Colon (tissue), 2 donors: ENCODE measurements around the gene PHF3.

ENCODE experiments used
- FAIRE-seq: peaks from 2 replicates; lab custom pipeline; 2012; peaks lifted over from hg19 to GRCh38; lab: Jason Lieb, UNC
- donor health status: control.
- donor health status: control.

Gene PHF3

DNA sequence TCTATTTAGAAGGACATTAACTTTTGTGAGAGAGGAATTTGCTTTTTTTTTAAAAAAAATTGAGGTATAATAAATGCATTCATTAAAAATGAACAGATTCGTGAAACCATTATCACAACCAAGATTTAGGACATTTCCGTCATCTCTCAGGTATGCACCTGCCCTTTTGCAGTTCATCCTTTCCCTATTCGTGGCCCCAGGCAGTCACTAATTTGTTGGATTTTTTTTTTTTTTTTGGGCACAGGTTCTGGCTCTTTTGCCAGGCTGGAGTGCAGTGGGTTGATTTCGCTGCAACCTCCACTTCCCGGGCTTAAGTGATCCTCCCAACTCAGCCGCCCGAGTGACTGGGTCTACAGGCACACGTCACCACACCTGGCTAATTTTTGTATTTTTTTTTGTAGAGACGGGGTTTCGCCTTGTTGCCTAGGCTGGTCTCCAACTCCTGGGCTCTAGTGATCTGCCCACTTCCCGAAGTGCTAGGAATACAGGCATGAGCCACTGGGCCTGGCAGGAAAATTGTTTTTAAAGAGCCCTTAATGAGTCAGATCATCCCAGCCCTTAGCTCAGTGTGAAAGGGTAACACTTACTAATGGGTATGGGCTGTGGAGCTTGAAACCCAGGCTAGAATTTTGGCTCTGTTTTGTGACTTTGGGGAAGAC is 9.2 kb downstream of the PHF3 start:
- no peak for FAIRE-seq

DNA sequence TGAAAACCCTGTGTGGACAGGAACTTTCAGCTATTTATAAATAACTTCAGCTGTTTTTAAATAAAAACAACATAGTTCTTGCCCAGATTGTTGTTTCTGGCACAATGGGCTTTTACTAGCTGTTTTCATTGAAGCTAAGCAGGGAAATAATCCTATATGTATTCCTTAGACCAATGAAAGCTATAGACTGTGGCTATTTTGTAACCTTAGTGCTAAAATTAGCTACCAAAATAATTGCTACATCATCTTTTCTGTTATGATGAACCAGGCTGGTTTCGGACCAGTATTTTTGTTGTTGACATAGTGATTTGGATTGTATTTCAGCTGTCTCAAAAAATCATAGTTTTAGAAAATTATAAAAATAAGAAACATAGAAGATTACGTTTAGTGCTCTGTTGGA is 13.7 kb downstream of the PHF3 start:
- no peak for FAIRE-seq

DNA sequence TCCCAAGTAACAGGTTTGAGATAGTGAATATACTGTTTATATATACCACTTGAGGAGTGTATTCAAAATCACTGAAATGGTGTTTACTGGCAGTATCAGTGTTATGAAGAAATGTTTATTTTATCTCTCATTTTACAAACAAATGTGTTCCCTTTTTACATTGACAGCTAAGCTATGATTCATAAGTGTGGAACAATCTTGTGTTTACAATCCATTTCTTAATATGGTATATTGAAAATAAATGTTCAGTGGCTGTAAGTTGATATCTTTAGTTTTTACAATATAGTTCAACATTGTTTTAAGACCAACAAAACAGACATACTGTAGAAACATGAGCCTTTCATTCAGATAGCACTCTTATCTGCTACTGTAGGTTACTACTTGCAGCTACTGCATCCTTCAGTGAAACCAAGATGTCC is 14.3 kb downstream of the PHF3 start:
- no peak for FAIRE-seq

DNA sequence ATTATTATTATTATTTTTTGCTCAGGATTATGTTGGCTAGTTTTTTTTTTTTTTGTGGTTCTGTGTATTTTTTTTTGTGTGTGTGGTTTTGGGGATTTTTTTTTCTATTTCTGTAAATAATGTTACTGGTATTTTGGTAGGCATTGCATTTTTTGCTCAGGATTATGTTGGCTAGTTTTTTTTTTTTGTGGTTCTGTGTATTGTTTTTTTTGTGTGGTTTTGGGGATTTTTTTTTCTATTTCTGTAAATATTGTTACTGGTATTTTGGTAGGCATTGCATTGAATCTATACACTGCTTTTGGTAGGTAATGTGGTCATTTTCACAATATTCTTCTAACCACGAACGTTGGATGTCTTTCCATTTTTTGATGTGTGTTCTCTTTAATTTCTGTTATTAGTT is 17.4 kb downstream of the PHF3 start:
- FAIRE-seq, result no peak

DNA sequence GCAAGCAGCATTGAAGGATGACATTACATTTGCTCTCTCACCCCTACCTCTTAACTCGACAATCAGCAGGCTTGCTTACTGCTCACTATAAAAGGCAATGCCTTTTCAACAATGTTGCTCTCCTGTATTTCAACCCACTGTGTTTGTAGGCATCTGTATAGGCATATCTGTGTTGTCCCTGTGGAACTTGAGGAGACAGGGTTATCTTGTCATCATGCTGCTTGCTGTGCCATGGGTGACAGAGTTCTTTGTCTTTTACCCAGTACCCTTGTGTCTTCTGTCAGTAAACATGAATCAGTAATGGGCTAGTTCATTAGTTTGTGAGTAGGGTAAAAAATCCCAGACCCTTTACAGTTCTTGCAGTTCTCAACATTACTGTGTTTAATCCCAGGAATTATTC is 25.2 kb downstream of the PHF3 start:
- no peak for FAIRE-seq

DNA sequence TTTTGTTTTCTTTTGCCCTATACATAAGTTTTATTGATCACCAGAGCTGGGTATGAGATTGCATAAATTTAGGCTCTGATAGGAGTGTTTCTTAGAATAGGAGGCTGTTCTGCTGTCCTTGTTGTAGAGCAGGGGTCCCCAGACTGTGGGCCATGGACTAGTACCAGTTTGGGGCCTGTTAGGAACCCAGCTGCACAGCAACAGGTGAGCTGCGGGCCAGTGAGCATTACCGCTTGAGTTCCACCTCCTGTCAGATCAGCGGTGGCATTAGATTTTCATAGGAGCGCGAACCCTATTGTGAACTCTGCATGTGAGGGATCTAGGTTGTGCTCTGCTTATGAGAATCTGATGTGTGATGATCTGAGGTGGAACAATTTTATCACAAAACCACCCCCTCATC is 26.2 kb downstream of the PHF3 start:
- FAIRE-seq, result no peak

DNA sequence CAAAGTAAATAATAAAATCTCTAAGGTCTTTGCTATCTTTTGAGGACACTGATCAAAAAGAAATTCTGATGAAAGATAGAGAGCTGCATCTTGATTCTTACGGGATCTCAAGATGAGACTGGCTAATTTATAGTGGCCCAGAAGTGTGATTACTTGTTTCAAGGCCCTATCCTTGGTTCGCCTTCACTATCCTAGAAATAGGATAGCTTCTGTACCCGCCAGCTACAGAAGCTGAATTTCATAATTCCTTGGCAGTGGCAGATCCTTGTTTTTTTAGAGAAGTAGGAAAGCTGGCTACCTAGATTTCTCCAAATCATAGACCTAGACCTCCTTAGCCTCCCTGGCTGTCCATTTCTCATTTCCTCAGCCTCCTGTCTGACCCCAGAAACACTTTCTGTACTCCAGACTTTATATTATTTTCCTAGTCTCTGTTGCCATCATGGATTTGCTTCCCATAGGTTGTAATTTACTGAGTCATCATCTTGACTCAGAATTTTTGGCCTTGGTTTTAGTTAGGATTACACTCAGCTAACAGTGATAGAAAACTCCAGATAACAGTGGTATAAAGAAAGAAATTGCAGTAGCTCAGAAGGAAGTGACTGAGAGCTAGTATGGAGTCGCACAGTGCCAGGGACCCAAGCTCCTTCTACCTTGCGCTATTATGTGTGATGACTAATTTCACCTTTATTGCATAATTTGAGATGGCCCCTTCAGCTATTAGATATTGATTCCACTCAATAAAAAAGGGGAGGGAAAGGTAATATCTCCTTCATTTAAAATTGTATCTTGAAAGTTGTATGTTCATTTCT is 27.7 kb downstream of the PHF3 start:
- FAIRE-seq, result no peak

DNA sequence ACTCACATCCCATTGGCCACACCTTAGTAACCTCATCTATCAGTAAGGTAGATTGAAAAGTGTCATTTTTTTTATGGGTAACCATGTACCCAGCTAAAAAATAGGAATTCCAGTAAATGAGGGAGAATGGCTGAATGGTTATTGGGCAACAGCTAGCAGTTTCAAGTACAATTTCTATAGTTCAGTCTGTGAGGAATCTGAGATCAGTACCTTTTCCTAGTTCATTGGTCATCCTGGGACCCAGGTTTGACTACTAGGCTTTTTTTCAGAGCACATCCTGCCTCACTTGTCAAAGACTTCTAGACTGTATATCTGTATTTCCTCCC is 28.3 kb downstream of the PHF3 start:
- FAIRE-seq, result no peak

DNA sequence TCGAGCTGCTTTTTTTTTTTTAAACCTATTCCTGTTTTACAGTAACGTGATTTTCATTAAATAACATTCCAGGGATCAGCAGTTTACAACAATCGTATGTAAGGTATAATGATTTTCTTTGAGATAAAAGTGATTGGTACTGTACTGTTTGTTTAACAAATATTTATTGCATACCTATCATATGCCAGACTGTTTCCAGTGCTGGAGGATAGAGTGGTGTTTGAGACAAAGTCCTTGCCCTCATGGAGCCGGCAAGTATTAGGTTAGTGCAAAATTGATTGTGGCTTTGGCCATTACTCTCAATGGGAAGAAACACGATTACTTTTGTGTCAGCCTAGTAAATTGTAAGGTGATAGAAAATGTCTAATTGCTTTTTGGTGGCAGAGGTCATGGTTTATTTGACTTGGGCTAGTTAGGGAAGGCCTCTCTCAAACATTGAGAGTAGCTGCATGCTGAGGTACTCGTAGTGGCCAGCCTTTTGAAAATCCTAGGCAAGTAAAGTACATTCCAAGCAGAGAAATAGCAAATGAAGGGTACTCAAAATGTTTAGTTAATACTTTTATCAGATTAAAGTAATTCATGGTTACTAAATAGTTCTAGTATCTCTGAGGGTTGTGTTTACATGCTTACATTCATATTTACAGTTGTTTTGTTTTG is 35.6 kb downstream of the PHF3 start:
- FAIRE-seq, result no peak

DNA sequence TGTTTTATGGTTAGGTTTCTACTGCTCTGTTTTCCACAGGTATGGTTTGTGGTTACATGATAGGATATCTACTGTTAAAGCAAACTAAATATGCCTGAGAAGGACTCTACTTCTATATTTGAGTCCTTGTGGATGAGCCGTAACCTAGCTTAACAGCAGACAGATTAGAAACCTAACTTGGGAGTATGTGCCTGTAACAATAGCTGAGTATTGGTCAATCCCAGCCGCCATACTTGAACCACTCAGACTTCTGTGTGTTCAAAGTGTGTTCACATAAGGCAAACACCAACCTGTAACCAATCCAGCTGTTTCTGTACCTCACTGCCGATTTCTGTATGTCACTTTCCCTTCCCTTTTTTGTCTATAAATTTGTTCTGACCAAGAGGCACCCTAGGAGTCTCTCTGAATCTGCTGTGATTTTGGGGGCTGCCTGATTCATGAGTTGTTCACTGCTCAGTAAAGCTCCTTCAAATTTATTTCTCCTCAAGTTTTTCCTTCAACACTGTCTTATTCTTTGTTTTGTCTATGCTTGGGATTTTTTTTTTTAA is 37.1 kb downstream of the PHF3 start:
- FAIRE-seq, result no peak

DNA sequence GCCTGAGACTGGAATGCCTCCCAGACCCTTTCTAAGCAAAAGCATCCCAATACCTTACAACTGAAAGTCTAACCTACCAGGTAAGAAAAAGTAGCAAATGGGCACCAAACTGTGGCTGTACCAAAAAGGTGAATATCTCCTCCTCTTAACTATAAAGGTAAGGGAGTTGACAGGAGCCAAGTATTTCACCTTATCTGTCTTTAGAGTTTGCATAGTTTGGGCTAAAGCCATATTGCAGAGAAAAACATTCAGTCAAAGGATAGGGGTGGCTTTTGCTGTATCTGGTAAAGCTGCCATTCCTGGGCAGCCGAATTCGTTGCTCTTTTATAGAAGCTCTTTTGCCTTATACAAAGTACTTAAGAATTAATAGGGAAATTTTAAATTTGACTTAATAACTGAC is 38.1 kb downstream of the PHF3 start:
- no peak for FAIRE-seq

DNA sequence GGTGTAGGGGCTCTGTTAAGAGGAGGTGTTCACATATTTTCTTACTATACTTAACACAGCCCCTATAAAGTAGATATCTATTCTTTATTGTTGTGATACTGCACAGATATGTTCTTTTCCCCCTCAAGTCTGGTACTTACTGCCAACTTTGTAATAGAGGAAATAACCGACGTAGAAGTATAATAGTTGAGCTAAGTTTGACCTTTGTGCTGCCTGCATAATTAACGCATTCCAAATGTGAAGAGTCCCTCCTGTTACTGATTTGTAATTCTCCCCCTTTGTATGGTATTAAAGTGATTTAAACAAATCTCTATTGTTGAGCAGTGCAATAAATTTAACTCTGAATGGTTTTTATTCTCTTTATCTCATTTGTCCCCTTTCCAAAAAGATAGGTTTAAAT is 39.0 kb downstream of the PHF3 start:
- no peak for FAIRE-seq

DNA sequence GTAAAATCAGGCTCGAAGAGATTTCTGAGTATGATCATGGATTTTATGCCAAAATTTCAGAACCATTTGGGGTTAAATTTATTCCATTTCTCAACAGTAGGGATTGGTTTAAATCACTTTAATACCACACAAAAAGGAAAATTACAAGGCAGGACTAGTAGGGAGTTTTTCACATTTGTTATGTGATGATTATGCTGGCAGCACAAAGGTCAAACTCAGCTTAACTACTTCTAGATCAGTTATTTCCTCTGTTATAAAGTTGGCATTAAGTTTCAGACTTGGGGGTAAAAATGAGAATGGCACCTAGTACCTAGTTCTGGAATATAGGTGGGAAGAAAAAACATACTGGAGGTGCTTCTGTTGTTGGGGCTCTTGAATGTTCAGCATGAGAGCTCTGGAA is 39.5 kb downstream of the PHF3 start:
- FAIRE-seq, result no peak

DNA sequence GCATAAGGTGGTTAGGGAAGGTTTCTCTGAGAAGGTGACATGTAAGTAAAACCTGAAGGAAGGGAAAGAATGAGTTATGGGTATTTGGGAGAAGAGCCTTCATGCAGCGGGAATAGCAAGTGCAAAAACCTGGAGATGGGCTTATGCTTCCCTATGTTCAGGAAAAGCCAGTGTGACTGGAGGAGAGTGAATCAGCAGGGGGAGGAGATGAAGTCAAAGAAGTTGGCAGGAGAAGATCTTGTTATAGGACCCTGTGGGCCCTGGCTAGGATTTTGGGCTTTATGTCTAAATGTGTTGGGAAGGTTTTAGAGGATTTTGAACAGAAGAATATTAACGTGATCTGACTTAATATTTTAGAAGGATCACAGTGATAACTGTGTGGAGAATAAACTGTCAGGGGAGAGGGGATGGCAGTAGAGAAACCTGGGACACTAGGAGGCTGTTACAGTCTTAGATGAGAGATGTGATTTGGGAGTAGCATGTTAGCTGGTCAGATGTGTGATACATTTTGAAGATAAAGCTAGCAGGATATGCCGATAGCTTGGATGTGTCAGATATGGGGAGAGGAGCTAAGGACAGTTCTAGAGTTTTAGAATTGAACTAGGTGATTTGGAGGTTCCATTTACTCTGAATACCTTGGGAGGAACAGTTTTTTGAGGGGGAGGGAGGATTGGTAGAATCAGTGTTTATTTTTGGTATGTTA is 41.0 kb downstream of the PHF3 start:
- FAIRE-seq, result no peak

DNA sequence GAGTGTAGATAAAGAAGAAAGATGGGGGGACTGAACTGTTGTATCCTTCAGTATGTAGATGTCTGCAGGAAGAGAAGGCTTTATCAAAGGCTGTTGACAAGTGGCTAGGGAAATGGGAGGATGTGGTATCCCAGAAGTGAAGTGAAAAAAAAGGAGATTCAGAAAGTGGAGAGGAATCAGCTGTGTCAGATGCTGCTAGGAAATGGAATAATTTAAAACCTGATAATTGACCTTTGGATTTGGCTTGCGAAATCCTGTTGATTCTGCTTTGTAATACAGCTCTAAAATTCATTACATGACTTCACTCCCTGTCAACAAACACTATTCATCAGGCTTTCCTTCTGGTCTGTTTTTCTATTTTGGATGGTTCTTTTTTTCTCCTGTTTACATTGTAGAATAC is 41.7 kb downstream of the PHF3 start:
- FAIRE-seq, result no peak

DNA sequence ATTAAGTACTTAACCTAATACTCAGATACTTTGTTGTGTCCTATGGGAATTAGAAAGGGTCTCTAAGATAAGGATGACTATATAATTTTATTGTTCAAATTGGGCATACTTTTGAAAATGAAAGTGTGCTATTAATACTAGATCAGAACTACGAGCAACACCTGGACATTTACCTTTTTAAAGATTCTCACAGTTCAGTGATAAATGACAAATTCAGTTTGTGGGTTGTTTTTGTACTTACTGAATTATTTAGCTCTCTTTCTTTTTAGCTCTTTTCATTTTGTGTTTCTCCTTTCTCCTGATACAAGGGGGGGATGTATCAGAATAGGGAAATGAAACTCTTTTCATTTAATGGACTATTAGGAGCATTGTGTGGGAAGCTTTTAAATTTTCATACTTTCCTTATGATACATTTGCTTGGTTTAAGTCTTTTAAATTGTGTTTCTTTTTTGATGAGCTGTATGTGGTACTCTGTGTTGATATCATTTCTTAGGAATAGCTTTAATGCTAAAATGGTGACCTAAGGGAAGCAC is 47.5 kb downstream of the PHF3 start:
- peak; percentile 57 for FAIRE-seq

DNA sequence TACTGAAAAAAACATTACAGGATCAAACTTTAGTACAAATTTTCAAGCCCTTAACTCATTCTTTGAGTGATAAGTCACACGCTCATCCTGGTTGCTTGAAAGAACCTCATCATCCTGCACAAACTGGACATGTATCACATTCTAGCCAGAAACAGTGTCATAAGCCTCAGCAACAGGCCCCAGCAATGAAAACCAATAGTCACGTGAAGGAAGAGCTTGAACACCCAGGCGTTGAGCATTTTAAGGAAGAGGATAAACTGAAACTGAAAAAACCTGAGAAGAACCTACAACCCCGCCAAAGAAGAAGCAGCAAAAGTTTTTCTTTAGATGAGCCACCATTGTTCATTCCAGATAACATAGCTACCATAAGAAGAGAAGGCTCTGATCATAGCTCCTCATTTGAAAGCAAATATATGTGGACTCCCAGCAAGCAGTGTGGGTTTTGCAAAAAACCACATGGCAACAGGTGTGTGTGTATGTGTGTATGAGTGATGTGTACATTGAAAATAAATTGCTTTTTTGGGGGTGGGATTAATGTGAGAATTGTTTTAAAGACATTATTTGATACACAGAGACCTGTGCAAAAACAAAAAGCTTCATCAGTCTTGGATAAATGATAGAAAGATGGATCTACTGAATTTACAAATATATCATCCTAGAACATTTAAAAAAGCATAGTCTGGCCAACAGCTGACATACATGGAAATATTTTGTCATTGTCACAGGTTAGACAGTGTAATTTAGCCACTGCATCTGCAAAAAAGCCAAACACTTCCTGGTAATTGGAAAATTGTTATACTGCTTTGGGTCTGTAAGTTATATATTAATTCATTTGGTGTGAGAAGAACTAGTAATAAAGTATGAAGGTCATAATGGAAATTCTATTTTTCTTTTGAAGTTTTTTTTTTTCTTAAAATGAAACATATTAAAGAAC is 50.1 kb downstream of the PHF3 start:
- FAIRE-seq, result no peak

DNA sequence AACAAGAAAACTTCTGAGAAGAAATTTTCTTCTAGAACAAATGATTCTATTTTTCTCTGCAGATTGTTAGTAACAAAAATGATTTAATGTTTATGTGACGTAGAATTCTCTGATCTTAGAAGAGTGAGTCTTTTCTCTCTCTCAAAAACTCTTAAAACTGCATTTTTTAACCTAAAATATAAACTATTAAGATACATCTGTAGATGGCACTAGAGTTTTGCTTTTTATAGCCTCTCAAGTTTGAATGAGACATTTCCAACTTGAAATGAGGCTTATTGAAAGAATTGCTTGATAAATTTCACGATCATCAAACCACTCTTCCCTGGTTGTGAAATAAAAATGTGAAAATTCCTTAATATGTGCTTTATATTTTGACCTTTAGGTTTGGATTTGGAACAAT is 53.8 kb downstream of the PHF3 start:
- FAIRE-seq, result no peak

DNA sequence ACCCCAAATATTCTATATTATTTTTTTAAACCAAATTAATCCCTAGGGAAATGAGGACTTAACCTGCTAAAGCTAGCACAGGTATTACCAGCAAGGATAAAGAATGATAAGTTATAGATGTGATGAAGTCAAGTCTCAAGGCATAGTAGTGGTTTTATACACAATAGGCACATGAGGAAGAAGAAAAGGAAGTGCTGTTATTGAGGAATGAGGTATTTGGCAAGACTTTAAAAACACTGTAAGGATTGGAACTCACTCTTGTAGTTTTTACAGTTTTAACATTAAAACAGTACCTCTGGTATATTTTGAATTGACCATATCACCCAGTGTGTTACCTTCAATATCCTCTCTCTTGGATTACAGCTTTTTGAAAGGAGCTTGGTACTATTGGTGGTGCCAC is 54.6 kb downstream of the PHF3 start:
- no peak for FAIRE-seq

DNA sequence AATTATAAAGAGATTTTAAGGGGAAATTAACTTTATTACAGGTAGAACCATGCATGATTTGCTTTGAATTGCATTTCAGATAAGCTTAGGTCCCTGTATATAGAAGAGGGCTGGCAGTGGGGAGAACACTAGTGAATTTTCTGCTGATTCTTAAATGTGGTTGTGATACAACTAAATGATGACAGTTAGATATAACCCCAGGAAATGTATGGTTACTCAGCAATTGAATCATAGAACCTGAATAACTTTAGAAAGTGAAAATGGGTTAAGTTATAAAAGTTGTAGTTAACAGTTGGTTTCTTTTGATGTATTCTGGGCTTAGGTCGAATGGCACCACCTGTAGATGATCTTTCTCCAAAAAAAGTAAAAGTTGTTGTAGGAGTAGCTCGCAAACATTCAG is 70.1 kb downstream of the PHF3 start:
- FAIRE-seq, result no peak

DNA sequence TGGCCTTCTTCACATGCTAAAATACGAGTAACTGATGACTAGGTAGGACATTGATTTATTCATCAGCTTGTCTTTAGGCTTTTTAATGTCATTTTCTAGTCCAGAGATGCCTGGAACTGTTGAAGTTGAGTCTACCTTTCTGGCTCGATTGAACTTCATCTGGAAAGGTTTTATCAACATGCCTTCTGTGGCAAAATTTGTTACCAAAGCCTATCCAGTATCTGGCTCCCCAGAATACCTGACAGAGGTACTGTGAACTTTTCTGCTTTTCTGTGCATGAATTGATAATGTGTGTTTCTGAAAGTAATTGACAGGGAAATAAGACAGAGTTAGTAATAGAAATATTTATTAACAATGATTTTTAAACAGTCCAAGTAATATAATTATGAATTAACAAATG is 71.0 kb downstream of the PHF3 start:
- FAIRE-seq, result no peak
